HepG2 (cell line): Measurements from ENCODE around the gene OSBPL9. TPM values are rescaled to one million over a fixed set of nuclear protein-coding genes. Genes with fewer than 3 reads are reported as not detected.
"Not testable (repeated sequence)": the region's sequence is repeated elsewhere in the genome, so short reads cannot be mapped to it uniquely, and the experiment has no call there.

ENCODE experiments used
- ATAC-seq: fragments of 200-7000 bp; cut with Tn5 transposase; 3 replicates; pipeline ENCODE4 v1.9.1; 2020; ENCODE audit warnings: mild to moderate bottlenecking, moderate library complexity
- BruUV-seq: library from RNA; stranded (reverse); fragments of 400-500 nt; replicated peaks from 2 replicates; lab custom pipeline; 2021; lab: Mats Ljungman, UMichigan
- CTCF ChIA-PET: fragments of 300-600 bp; formaldehyde crosslinking; extraction: SDS; loops from one replicate; lab custom pipeline; 2021; ENCODE audit warnings: low total read pairs, inconsistent platforms, low intra/inter-chr PET ratio; lab: Yijun Ruan, JAX
- POLR2A ChIA-PET: fragments of 350-600 bp; sonication (Branson Sonifier 250); formaldehyde crosslinking; loops from one replicate; lab custom pipeline; 2020; ENCODE audit warnings: antibody characterized with exemption, inconsistent platforms; lab: Yijun Ruan, JAX
- DNase-seq: peaks from one replicate; pipeline ENCODE4 v3.0.0-alpha.2; 2015; ENCODE audit warnings: low spot score
- FAIRE-seq: peaks from 3 replicates; lab custom pipeline; 2011; peaks lifted over from hg19 to GRCh38; lab: Jason Lieb, UNC
- H2AFZ ChIP-seq: one replicate; pipeline ENCODE4 v1.6.1; 2011; ENCODE audit warnings: low read length, inconsistent platforms
- H3K27ac ChIP-seq: fragments of 300-600 bp; 3 replicates; pipeline ENCODE4 v1.8.0; 2011; ENCODE audit warnings: mixed run types, mild to moderate bottlenecking, mixed read lengths, low read length, inconsistent platforms; ENCODE audit not compliant: insufficient read depth; ENCODE audit errors: extremely low read length
- H3K27me3 ChIP-seq, 2 experiments: fragments of 200-600 bp in 1 of 2; 2 replicates in 1 of 2; 3 replicates in 1 of 2; pipeline versions ENCODE4 v1.6.0 to v1.8.0; 2011; ENCODE audit warnings: low read length in 2 of 2, mild to moderate bottlenecking in 2 of 2, moderate library complexity in 2 of 2, inconsistent platforms in 1 of 2; ENCODE audit not compliant: insufficient read depth in 2 of 2, control insufficient read depth in 1 of 2
- H3K36me3 ChIP-seq, 2 experiments: fragments of 200-600 bp in 1 of 2; replicated peaks in 1 of 2; 2 replicates in 1 of 2; 3 replicates in 1 of 2; pipeline versions ENCODE4 v1.5.1 to v1.8.0; 2011; ENCODE audit warnings: low read length in 2 of 2, inconsistent platforms in 1 of 2; ENCODE audit not compliant: insufficient read depth in 2 of 2, control insufficient read depth in 1 of 2
- H3K4me1 ChIP-seq: 2 replicates; pipeline ENCODE4 v1.5.1; 2012; ENCODE audit warnings: low read length, inconsistent platforms; ENCODE audit not compliant: insufficient read depth
- H3K4me2 ChIP-seq: 2 replicates; pipeline ENCODE4 v1.6.0; 2011; ENCODE audit warnings: low read depth, low read length, inconsistent platforms
- H3K4me3 ChIP-seq, 3 experiments: fragments of 200-600 bp in 1 of 3; sonication (generic), shearing (Covaris generic) in 1 of 3; replicated peaks in 1 of 3; 2 replicates each; pipeline ENCODE4 v1.5.1; 2011 to 2016; ENCODE audit warnings: low read length in 3 of 3, inconsistent platforms in 2 of 3, low read depth in 2 of 3, mild to moderate bottlenecking in 2 of 3, control low read depth in 1 of 3, mixed read lengths in 1 of 3; ENCODE audit not compliant: insufficient read depth in 1 of 3
- H3K79me2 ChIP-seq: one replicate; pipeline ENCODE4 v1.6.1; 2011; ENCODE audit warnings: low read length, inconsistent platforms; ENCODE audit not compliant: insufficient read depth
- H3K9ac ChIP-seq: 2 replicates; pipeline ENCODE4 v1.6.0; 2011; ENCODE audit warnings: mild to moderate bottlenecking, low read depth, low read length, inconsistent platforms; ENCODE audit not compliant: insufficient read depth
- H3K9me3 ChIP-seq: 2 replicates; pipeline ENCODE4 v1.5.1; 2012; ENCODE audit warnings: mild to moderate bottlenecking, low read length
- H4K20me1 ChIP-seq: 2 replicates; pipeline ENCODE4 v1.6.0; 2011; ENCODE audit warnings: inconsistent platforms, mild to moderate bottlenecking, low read length, moderate library complexity; ENCODE audit not compliant: insufficient read depth
- FUBP1 ChIP-seq: sonication (generic); formaldehyde crosslinking; IDR thresholded peaks from 2 replicates; pipeline ENCODE4 v1.5.1; 2020; ENCODE audit warnings: missing genetic modification reagents, mild to moderate bottlenecking, borderline replicate concordance
- JUNB ChIP-seq: sonication (generic); formaldehyde crosslinking; IDR thresholded peaks from 2 replicates; pipeline ENCODE4 v1.8.0; 2022; ENCODE audit warnings: missing genetic modification reagents, mild to moderate bottlenecking, borderline replicate concordance
- TEF ChIP-seq: sonication (generic); formaldehyde crosslinking; IDR thresholded peaks from 2 replicates; pipeline ENCODE4 v1.5.0; 2020; ENCODE audit warnings: missing genetic modification reagents
- ZNF256 ChIP-seq: sonication (generic); formaldehyde crosslinking; conservative IDR thresholded peaks from 2 replicates; pipeline ENCODE4 v1.4.0; 2020; ENCODE audit warnings: missing genetic modification reagents
- ZNF766 ChIP-seq: sonication (generic); formaldehyde crosslinking; IDR thresholded peaks from 2 replicates; pipeline ENCODE4 v1.5.0; 2020; ENCODE audit warnings: missing genetic modification reagents, borderline replicate concordance
- WGBS: methylation state at CpG from one replicate; pipeline ENCODE4 v1.1.6; 2017; ENCODE audit warnings: low lambda C conversion rate; 5-methylcytosine and 5-hydroxymethylcytosine counted together
- in situ Hi-C: cut with HindIII; loops from 2 replicates; pipeline ENCODE4 v1.10.0; 2017; ENCODE audit warnings: low pct_unique_long_range_greater_than_20kb; ENCODE audit not compliant: extremely low pct_ligation_motif_present
- intact Hi-C: fragments of 100-400 bp; cut with micrococcal nuclease; formaldehyde crosslinking; loops from one replicate; pipeline ENCODE4 v1.10.0; 2022; ENCODE audit not compliant: unreplicated experiment
- polyA plus RNA-seq, 8 experiments: library from polyadenylated mRNA; depleted of rRNA in 3 of 8; stranded (reverse) in 7 of 8; unstranded in 1 of 8; fragments of >200 nt; fragmentation: Illumina TruSeq in 4 of 8; extraction: Trizol in 4 of 8; gene quantifications; 2 replicates each; pipeline versions ENCODE4 v1.2.1 to v1.2.3, GENCODE V29; 2011 to 2016; ENCODE audit warnings: low read depth in 4 of 8, missing spikeins in 1 of 8, mixed read lengths in 1 of 8; ENCODE audit not compliant: insufficient read depth in 1 of 8
- total RNA-seq, 5 experiments: library from RNA; depleted of rRNA; stranded (reverse); fragments of >200 nt; fragmentation: Illumina TruSeq; extraction: Trizol; gene quantifications; 2 replicates each; pipeline ENCODE4 v1.2.3, GENCODE V29; 2016; ENCODE audit warnings: low read depth in 1 of 5

OSBPL9 gene
- total and polyA plus RNA-seq, 2 of the 13 experiments (the other 11 are each of a cell fraction or from before 2014, with no cell fraction given): 83.6 to 142 TPM

GRCh38 chr1:51818487-51818886, 201.6 kb downstream of the OSBPL9 start:
- DNase-seq: no peak
- no TSS peak for BruUV-seq
- ChIA-PET CTCF (no interaction called here), POLR2A (no interaction called here)
- Histone ChIP-seq H3K27me3 (no peaks in the 10 kb centered on the region), H3K9ac (no peak overlapping the region), H4K20me1 (no peaks in the 10 kb centered on the region), H3K27ac (no peak overlapping the region), H3K9me3 (no peaks in the 10 kb centered on the region), H3K4me3 (no peak overlapping the region), H3K4me1 (peaks cover 11% of the 10 kb centered on the region), H3K4me2 (no peak overlapping the region), H3K79me2 (no peaks in the 10 kb centered on the region), H3K36me3 (peaks cover 2 to 37% of the 10 kb centered on the region in 2 experiments), H2AFZ (no peak overlapping the region)
- in situ Hi-C loops: no loop called here
- intact Hi-C loops: no loop called here
- no peak for TF ChIP-seq ZNF256
- no peak for TF ChIP-seq TEF (CRISPR knock-in tag)
- TF ChIP-seq ZNF766 (CRISPR knock-in tag): no peak
- TF ChIP-seq FUBP1 (CRISPR knock-in tag): no peak
- no peak for TF ChIP-seq JUNB (CRISPR knock-in tag)
- WGBS: 83% methylated on average over 3 of the region's 3 CpGs
- no peak for FAIRE-seq
- no peak for ATAC-seq

- H4K20me1 ChIP-seq, BruUV-seq, H3K9me3 ChIP-seq, intact Hi-C loops, FAIRE-seq, ATAC-seq, CTCF ChIA-PET, DNase-seq, POLR2A ChIA-PET, H3K9ac ChIP-seq, in situ Hi-C loops, H3K27ac ChIP-seq, H2AFZ ChIP-seq, H3K4me2 ChIP-seq, H3K4me3 ChIP-seq, H3K27me3 ChIP-seq, H3K79me2 ChIP-seq: not testable (repeated sequence)
- 96% methylated on average over 9 of the region's 9 CpGs for WGBS
- Histone ChIP-seq H3K4me1 (peaks cover 11% of the 10 kb centered on the region), H3K36me3 (peaks cover 2 to 32% of the 10 kb centered on the region in 2 experiments)
These were observed 202.1 kb downstream of the OSBPL9 start for GRCh38 chr1:51819021-51819420.
